HCT116 (cell line): ENCODE measurements around the gene RPL26. TPM values are rescaled to one million over a fixed set of nuclear protein-coding genes. Genes with fewer than 3 reads are reported as not detected.

Experiments
- ATAC-seq: fragments of 200-7000 bp; cut with Tn5 transposase; 2 replicates; pipeline ENCODE4 v1.9.1; 2020; ENCODE audit warnings: mild to moderate bottlenecking, moderate library complexity
- BruUV-seq: library from RNA; stranded (reverse); fragments of 400-500 nt; replicated peaks from 2 replicates; lab custom pipeline; 2021; lab: Mats Ljungman, UMichigan
- CTCF ChIA-PET: fragments of 300-600 bp; sonication (Branson Sonifier 250); formaldehyde crosslinking; loops from one replicate; lab custom pipeline; 2021; ENCODE audit warnings: antibody characterized with exemption; lab: Charles Lee
- POLR2A ChIA-PET: fragments of 300-600, 350-600 bp; sonication (Branson Sonifier 250); formaldehyde crosslinking; loops from one replicate; lab custom pipeline; 2021; ENCODE audit warnings: antibody characterized with exemption; lab: Charles Lee
- RAD21 ChIA-PET, 2 experiments: fragments of 300-600 bp; sonication (Branson Sonifier 250); formaldehyde crosslinking; loops; one replicate each; lab custom pipeline; 2023; ENCODE audit warnings: low total read pairs in 2 of 2; ENCODE audit not compliant: uncharacterized antibody in 2 of 2, unreplicated experiment in 2 of 2, low non-redundant PET in 1 of 2; lab: Charles Lee
- DNase-seq: peaks from one replicate; pipeline ENCODE4 v3.0.0-alpha.2; 2010; ENCODE audit warnings: low read depth, low spot score
- H2AFZ ChIP-seq: fragments of 200-600 bp; shearing (Covaris generic), sonication (generic); 2 replicates; pipeline ENCODE4 v1.6.1; 2017; ENCODE audit warnings: low read depth, mixed run types, mixed read lengths, antibody characterized with exemption, low read length; ENCODE audit not compliant: poor library complexity, severe bottlenecking
- H3K27ac ChIP-seq: 2 replicates; pipeline ENCODE4 v1.5.1; 2012; ENCODE audit warnings: low read depth, low read length
- H3K27me3 ChIP-seq: fragments of 200-600 bp; sonication (generic); 2 replicates; pipeline ENCODE4 v1.6.1; 2016; ENCODE audit warnings: mixed run types, low read length, mixed read lengths; ENCODE audit not compliant: insufficient read depth
- H3K36me3 ChIP-seq, 2 experiments: fragments of 200-500 bp in 1 of 2; fragments of 200-600 bp in 1 of 2; sonication (Bioruptor generic) in 1 of 2; sonication (generic) in 1 of 2; 2 replicates each; pipeline versions ENCODE4 v1.5.1 to v1.6.1; 2014 to 2016; ENCODE audit warnings: low read length in 2 of 2, inconsistent platforms in 1 of 2, mixed read lengths in 1 of 2, mixed run types in 1 of 2; ENCODE audit not compliant: insufficient read depth in 2 of 2, control insufficient read depth in 1 of 2
- H3K4me1 ChIP-seq, 2 experiments: fragments of 200-600 bp in 1 of 2; sonication (generic) in 1 of 2; 2 replicates each; pipeline versions ENCODE4 v1.5.1 to v1.6.1; 2012 to 2017; ENCODE audit warnings: low read length in 2 of 2, inconsistent platforms in 1 of 2, mild to moderate bottlenecking in 1 of 2, mixed read lengths in 1 of 2, mixed run types in 1 of 2, moderate library complexity in 1 of 2; ENCODE audit not compliant: insufficient read depth in 2 of 2, control insufficient read depth in 1 of 2
- H3K4me2 ChIP-seq: fragments of 200-600 bp; sonication (generic); 2 replicates; pipeline ENCODE4 v1.6.1; 2017; ENCODE audit warnings: mixed run types, low read length, mixed read lengths
- H3K4me3 ChIP-seq, 2 experiments: fragments of 200-600 bp in 1 of 2; sonication (generic) in 1 of 2; replicated peaks in 1 of 2; 2 replicates each; pipeline ENCODE4 v1.5.1; 2011 to 2016; ENCODE audit warnings: low read length in 2 of 2, control low read depth in 1 of 2, low read depth in 1 of 2, mild to moderate bottlenecking in 1 of 2, mixed read lengths in 1 of 2, mixed run types in 1 of 2
- H3K79me2 ChIP-seq: fragments of 200-600 bp; sonication (generic); 2 replicates; pipeline ENCODE4 v1.6.1; 2017; ENCODE audit warnings: mild to moderate bottlenecking, mixed run types, low read length, moderate library complexity, mixed read lengths; ENCODE audit not compliant: insufficient read depth
- H3K9ac ChIP-seq: fragments of 200-600 bp; sonication (generic); 2 replicates; pipeline ENCODE4 v1.6.1; 2016; ENCODE audit warnings: low read length, mixed read lengths
- H3K9me2 ChIP-seq: fragments of 200-600 bp; sonication (generic), shearing (Covaris generic); 2 replicates; pipeline ENCODE4 v1.6.1; 2017; ENCODE audit warnings: mixed run types, mild to moderate bottlenecking, moderate library complexity; ENCODE audit not compliant: insufficient read depth
- H3K9me3 ChIP-seq, 2 experiments: fragments of 200-500 bp in 1 of 2; fragments of 200-600 bp in 1 of 2; sonication (Bioruptor generic) in 1 of 2; sonication (generic) in 1 of 2; 2 replicates each; pipeline ENCODE4 v1.6.1; 2014 to 2017; ENCODE audit warnings: low read length in 2 of 2, mixed read lengths in 2 of 2, inconsistent platforms in 1 of 2, low read depth in 1 of 2, mild to moderate bottlenecking in 1 of 2, mixed run types in 1 of 2, moderate library complexity in 1 of 2; ENCODE audit not compliant: control insufficient read depth in 1 of 2, insufficient read depth in 1 of 2
- H4K20me1 ChIP-seq: fragments of 200-600 bp; sonication (generic), shearing (Covaris generic); 2 replicates; pipeline ENCODE4 v1.6.1; 2017; ENCODE audit warnings: mixed run types, mild to moderate bottlenecking, moderate library complexity; ENCODE audit not compliant: insufficient read depth
- CEBPB ChIP-seq: IDR thresholded peaks from 2 replicates; pipeline ENCODE4 v1.6.1; 2012; ENCODE audit warnings: low read depth
- EGR1 ChIP-seq: IDR thresholded peaks from 2 replicates; pipeline ENCODE4 v1.6.1; 2012; ENCODE audit warnings: low read depth
- ELF1 ChIP-seq: IDR thresholded peaks from 2 replicates; pipeline ENCODE4 v1.6.1; 2012; ENCODE audit warnings: low read depth, borderline replicate concordance
- EZH2phosphoT487 ChIP-seq: fragments of 200-600 bp; IDR thresholded peaks from 2 replicates; pipeline ENCODE4 v1.6.1; 2018; ENCODE audit warnings: antibody characterized with exemption, borderline replicate concordance
- FOSL1 ChIP-seq: IDR thresholded peaks from 2 replicates; pipeline ENCODE4 v1.6.1; 2012; ENCODE audit warnings: low read depth
- SIN3A ChIP-seq: IDR thresholded peaks from 2 replicates; pipeline ENCODE4 v1.6.1; 2012; ENCODE audit warnings: low read depth
- TCF7L2 ChIP-seq: IDR thresholded peaks from 2 replicates; pipeline ENCODE4 v1.7.0; 2011; ENCODE audit warnings: borderline replicate concordance, inconsistent platforms; ENCODE audit not compliant: insufficient read depth, insufficient read length; ENCODE audit errors: extremely low read depth
- YY1 ChIP-seq: IDR thresholded peaks from 2 replicates; pipeline ENCODE4 v1.6.1; 2011; ENCODE audit warnings: low read length, low read depth, moderate library complexity, mild to moderate bottlenecking; ENCODE audit not compliant: insufficient replicate concordance; ENCODE audit errors: extremely low read depth
- ZNF274 ChIP-seq: fragments of 200-500 bp; sonication (Bioruptor generic); IDR thresholded peaks from 2 replicates; pipeline ENCODE4 v1.6.1; 2014; ENCODE audit warnings: mild to moderate bottlenecking, low read depth, low read length, inconsistent platforms
- intact Hi-C: fragments of 100-400 bp; cut with micrococcal nuclease; formaldehyde crosslinking; loops from 2 replicates; pipeline ENCODE4 v1.10.0; 2022
- total RNA-seq: library from RNA; stranded (reverse); gene quantifications from one replicate; pipeline ENCODE4 v1.2.1, GENCODE V29; 2021; ENCODE audit not compliant: unreplicated experiment
- TF ChIP-seq, protein P1 (sequence below): IDR thresholded peaks from 2 replicates; pipeline ENCODE4 v1.6.1; 2011; ENCODE audit warnings: mild to moderate bottlenecking, low read length, moderate library complexity; ENCODE audit not compliant: insufficient replicate concordance; ENCODE audit errors: extremely low read depth
- TF ChIP-seq, protein P2 (sequence below): IDR thresholded peaks from 2 replicates; pipeline ENCODE4 v1.6.1; 2012
- TF ChIP-seq, protein P3 (sequence below): IDR thresholded peaks from 2 replicates; pipeline ENCODE4 v1.6.1; 2012
- TF ChIP-seq, protein P4 (sequence below): IDR thresholded peaks from 2 replicates; pipeline ENCODE4 v1.6.1; 2012; ENCODE audit warnings: low read depth

Gene RPL26
- total RNA-seq, 1 experiment from 2014 or later: 2,603 TPM

DNA sequence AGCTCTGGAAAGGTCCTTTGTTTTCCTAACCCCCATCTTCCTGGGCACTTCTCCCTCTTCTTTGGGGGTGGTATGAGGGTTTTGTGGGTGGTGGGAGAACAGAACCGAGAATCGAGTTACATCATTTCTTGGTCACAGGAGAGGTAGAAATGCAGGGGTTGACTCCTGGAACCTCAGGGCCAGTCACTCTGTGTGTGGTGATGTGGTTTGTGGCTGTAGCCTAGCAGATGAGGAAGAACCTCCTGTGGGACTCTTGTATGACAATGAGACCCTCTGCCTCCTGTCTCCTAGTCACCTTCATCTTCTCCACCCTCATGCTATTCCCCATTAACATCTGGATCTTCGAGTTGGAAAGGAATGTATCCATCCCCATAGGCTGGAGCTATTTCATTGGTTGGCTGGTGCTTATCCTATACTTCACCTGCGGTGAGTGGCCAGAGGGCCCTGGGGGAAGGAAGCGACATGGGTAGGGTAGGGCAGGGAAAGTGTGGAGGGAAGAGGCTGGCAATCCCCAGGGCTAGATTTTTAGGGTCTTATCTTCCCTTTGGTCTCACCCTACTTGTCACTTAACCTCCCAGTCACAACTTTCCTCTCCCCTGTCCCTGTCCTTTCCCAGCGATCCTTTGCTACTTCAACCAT lies 37.8 kb downstream of the RPL26 start:
- ChIA-PET CTCF (no interaction called here), POLR2A (no interaction called here), RAD21 (no interaction called here)
- H3K4me1 ChIP-seq: no peaks in the 10 kb centered on the region
- no peaks in the 10 kb centered on the region for H3K9me2 ChIP-seq
- intact Hi-C loops: no loop called here
- H2AFZ ChIP-seq: no peak overlapping the region
- TF ChIP-seq, protein P1, sequence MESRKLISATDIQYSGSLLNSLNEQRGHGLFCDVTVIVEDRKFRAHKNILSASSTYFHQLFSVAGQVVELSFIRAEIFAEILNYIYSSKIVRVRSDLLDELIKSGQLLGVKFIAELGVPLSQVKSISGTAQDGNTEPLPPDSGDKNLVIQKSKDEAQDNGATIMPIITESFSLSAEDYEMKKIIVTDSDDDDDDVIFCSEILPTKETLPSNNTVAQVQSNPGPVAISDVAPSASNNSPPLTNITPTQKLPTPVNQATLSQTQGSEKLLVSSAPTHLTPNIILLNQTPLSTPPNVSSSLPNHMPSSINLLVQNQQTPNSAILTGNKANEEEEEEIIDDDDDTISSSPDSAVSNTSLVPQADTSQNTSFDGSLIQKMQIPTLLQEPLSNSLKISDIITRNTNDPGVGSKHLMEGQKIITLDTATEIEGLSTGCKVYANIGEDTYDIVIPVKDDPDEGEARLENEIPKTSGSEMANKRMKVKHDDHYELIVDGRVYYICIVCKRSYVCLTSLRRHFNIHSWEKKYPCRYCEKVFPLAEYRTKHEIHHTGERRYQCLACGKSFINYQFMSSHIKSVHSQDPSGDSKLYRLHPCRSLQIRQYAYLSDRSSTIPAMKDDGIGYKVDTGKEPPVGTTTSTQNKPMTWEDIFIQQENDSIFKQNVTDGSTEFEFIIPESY: no peak
- TF ChIP-seq ELF1 (no peak), TCF7L2 (no peak)
- TF ChIP-seq, protein P2, sequence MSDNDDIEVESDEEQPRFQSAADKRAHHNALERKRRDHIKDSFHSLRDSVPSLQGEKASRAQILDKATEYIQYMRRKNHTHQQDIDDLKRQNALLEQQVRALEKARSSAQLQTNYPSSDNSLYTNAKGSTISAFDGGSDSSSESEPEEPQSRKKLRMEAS: no peak
- H3K79me2 ChIP-seq: no peaks in the 10 kb centered on the region
- peaks cover 5% of the 10 kb centered on the region; the same call in 1 of the 2 replicates for H3K27me3 ChIP-seq
- ATAC-seq (no peak), DNase-seq (no peak)
- no peak overlapping the region for H3K4me3 ChIP-seq
- no peaks in the 10 kb centered on the region for H3K9me3 ChIP-seq
- no peaks in the 10 kb centered on the region; the same call in 1 of the 2 replicates for H4K20me1 ChIP-seq
- no peak overlapping the region for H3K9ac ChIP-seq
- H3K36me3 ChIP-seq: no peaks in the 10 kb centered on the region
- no peak overlapping the region for H3K27ac ChIP-seq
- no TSS peak for BruUV-seq
- H3K4me2 ChIP-seq: no peak overlapping the region

- peaks cover 4% of the 10 kb centered on the region; the same call in 1 of the 2 replicates for H3K27me3 ChIP-seq
- no peaks in the 10 kb centered on the region; the same call in 1 of the 2 replicates for H4K20me1 ChIP-seq
- H3K36me3 ChIP-seq: no peaks in the 10 kb centered on the region
- no TSS peak for BruUV-seq
- ATAC-seq (no peak), DNase-seq (no peak)
- no peak overlapping the region for H3K4me3 ChIP-seq
- no peaks in the 10 kb centered on the region for H3K79me2 ChIP-seq
- no peak overlapping the region for H2AFZ ChIP-seq
- no peak overlapping the region for H3K9ac ChIP-seq
- H3K4me2 ChIP-seq: no peak overlapping the region
- intact Hi-C loops: no loop called here
- H3K4me1 ChIP-seq: no peaks in the 10 kb centered on the region
- ChIA-PET CTCF (interaction anchor here (0.7 kb wide), 1 partner anchor 41 kb away, joined by 3 read pairs; no protein-coding TSS in a partner anchor), POLR2A (no interaction called here), RAD21 (no interaction called here)
- H3K9me3 ChIP-seq: no peaks in the 10 kb centered on the region
- H3K27ac ChIP-seq: no peak overlapping the region
- no peaks in the 10 kb centered on the region for H3K9me2 ChIP-seq
- TF ChIP-seq, protein P3, sequence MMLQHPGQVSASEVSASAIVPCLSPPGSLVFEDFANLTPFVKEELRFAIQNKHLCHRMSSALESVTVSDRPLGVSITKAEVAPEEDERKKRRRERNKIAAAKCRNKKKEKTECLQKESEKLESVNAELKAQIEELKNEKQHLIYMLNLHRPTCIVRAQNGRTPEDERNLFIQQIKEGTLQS: no peak
- TF ChIP-seq ZNF274: no peak
- TF ChIP-seq YY1: no peak
- no peak for TF ChIP-seq FOSL1
- TF ChIP-seq EGR1: no peak
- TF ChIP-seq EZH2phosphoT487: no peak
- no peak for TF ChIP-seq CEBPB
- no peak for TF ChIP-seq TCF7L2
- TF ChIP-seq, protein P4, sequence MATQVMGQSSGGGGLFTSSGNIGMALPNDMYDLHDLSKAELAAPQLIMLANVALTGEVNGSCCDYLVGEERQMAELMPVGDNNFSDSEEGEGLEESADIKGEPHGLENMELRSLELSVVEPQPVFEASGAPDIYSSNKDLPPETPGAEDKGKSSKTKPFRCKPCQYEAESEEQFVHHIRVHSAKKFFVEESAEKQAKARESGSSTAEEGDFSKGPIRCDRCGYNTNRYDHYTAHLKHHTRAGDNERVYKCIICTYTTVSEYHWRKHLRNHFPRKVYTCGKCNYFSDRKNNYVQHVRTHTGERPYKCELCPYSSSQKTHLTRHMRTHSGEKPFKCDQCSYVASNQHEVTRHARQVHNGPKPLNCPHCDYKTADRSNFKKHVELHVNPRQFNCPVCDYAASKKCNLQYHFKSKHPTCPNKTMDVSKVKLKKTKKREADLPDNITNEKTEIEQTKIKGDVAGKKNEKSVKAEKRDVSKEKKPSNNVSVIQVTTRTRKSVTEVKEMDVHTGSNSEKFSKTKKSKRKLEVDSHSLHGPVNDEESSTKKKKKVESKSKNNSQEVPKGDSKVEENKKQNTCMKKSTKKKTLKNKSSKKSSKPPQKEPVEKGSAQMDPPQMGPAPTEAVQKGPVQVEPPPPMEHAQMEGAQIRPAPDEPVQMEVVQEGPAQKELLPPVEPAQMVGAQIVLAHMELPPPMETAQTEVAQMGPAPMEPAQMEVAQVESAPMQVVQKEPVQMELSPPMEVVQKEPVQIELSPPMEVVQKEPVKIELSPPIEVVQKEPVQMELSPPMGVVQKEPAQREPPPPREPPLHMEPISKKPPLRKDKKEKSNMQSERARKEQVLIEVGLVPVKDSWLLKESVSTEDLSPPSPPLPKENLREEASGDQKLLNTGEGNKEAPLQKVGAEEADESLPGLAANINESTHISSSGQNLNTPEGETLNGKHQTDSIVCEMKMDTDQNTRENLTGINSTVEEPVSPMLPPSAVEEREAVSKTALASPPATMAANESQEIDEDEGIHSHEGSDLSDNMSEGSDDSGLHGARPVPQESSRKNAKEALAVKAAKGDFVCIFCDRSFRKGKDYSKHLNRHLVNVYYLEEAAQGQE: no peak
- no peak for TF ChIP-seq SIN3A
These were observed 41.5 kb downstream of the RPL26 start for GRCh38 chr17:8341456-8341855.
